ENCODE data around the gene RTN1.

The RTN1 gene

GRCh38 chr14:59870277-59871165 lies at the start of gene RTN1:
RTN1 (minus strand) TSS chr14:59870776; CDS start chr14:59870630, 146 bp downstream.
- no peaks in the 10 kb centered on the region for H3K4me1 ChIP-seq (ENCODE audit: control insufficient read depth, insufficient read depth, low read length)
- no peaks in the 10 kb centered on the region for H3K9me3 ChIP-seq (ENCODE audit: control insufficient read depth, insufficient read depth, low read length)
- H3K36me3 ChIP-seq (ENCODE audit: control insufficient read depth, insufficient read depth, low read length): no peaks in the 10 kb centered on the region
- H3K27me3 ChIP-seq (ENCODE audit: control insufficient read depth, insufficient read depth, low read length): peaks cover 64% of the 10 kb centered on the region
- no peak within 1 kb of the TSS for H3K9ac ChIP-seq (ENCODE audit: low read depth, low read length)
- H3K4me3 ChIP-seq (ENCODE audit: low read depth, low read length): peak within 1 kb of the TSS; percentile 63
- no peak within 1 kb of the TSS for H3K27ac ChIP-seq (ENCODE audit: low read depth, low read length)

- Histone ChIP-seq H3K4me3 (ENCODE audit: low read depth, low read length) (peak overlapping the region; percentile 95), H3K27ac (ENCODE audit: low read depth, low read length) (peak overlapping the region; percentile 25), H3K36me3 (ENCODE audit: control insufficient read depth, insufficient read depth, low read length) (no peaks in the 10 kb centered on the region), H3K9ac (ENCODE audit: low read depth, low read length) (peak overlapping the region; percentile 34; the same call in 1 of the 2 replicates), H3K4me1 (ENCODE audit: control insufficient read depth, insufficient read depth, low read length) (0 out of 2 replicates have a peak, but pooled peaks cover 7% of the 10 kb centered on the region), H3K27me3 (ENCODE audit: control insufficient read depth, insufficient read depth, low read length) (no peaks in the 10 kb centered on the region), H3K9me3 (ENCODE audit: control insufficient read depth, insufficient read depth, low read length) (no peaks in the 10 kb centered on the region)
Measured at GRCh38 chr14:59920378-59920683, 49.8 kb upstream of the RTN1 start.

GRCh38 chr14:59919570-59920377 lies 49.2 kb upstream of the RTN1 start, which contains the start of gene LRRC9:
LRRC9 (plus strand) TSS chr14:59920144.
- H3K9ac ChIP-seq (ENCODE audit: low read depth, low read length): peak within 1 kb of the TSS; percentile 83
- peak within 1 kb of the TSS; percentile 98 for H3K27ac ChIP-seq (ENCODE audit: low read depth, low read length)
- no peaks in the 10 kb centered on the region for H3K27me3 ChIP-seq (ENCODE audit: control insufficient read depth, insufficient read depth, low read length)
- H3K36me3 ChIP-seq (ENCODE audit: control insufficient read depth, insufficient read depth, low read length): no peaks in the 10 kb centered on the region
- H3K4me3 ChIP-seq (ENCODE audit: low read depth, low read length): peak within 1 kb of the TSS; percentile 95
- no peaks in the 10 kb centered on the region for H3K9me3 ChIP-seq (ENCODE audit: control insufficient read depth, insufficient read depth, low read length)
- H3K4me1 ChIP-seq (ENCODE audit: control insufficient read depth, insufficient read depth, low read length): 0 out of 2 replicates have a peak, but pooled peaks cover 7% of the 10 kb centered on the region

GRCh38 chr14:59918824-59919569 lies 48.4 kb upstream of the RTN1 start:
- no peaks in the 10 kb centered on the region for H3K9me3 ChIP-seq (ENCODE audit: control insufficient read depth, insufficient read depth, low read length)
- H3K9ac ChIP-seq (ENCODE audit: low read depth, low read length): peak overlapping the region; percentile 83
- H3K27me3 ChIP-seq (ENCODE audit: control insufficient read depth, insufficient read depth, low read length): no peaks in the 10 kb centered on the region
- H3K27ac ChIP-seq (ENCODE audit: low read depth, low read length): peak overlapping the region; percentile 98
- peak overlapping the region; percentile 95 for H3K4me3 ChIP-seq (ENCODE audit: low read depth, low read length)
- 0 out of 2 replicates have a peak, but pooled peaks cover 7% of the 10 kb centered on the region for H3K4me1 ChIP-seq (ENCODE audit: control insufficient read depth, insufficient read depth, low read length)
- no peaks in the 10 kb centered on the region for H3K36me3 ChIP-seq (ENCODE audit: control insufficient read depth, insufficient read depth, low read length)

- no peaks in the 10 kb centered on the region for H3K27me3 ChIP-seq (ENCODE audit: control insufficient read depth, insufficient read depth, low read length)
- no peaks in the 10 kb centered on the region for H3K36me3 ChIP-seq (ENCODE audit: control insufficient read depth, insufficient read depth, low read length)
- no peaks in the 10 kb centered on the region for H3K4me1 ChIP-seq (ENCODE audit: control insufficient read depth, insufficient read depth, low read length)
- H3K9ac ChIP-seq (ENCODE audit: low read depth, low read length): no peak overlapping the region
- H3K27ac ChIP-seq (ENCODE audit: low read depth, low read length): no peak overlapping the region
- no peaks in the 10 kb centered on the region for H3K9me3 ChIP-seq (ENCODE audit: control insufficient read depth, insufficient read depth, low read length)
- H3K4me3 ChIP-seq (ENCODE audit: low read depth, low read length): no peak overlapping the region
Measured at GRCh38 chr14:59913187-59913586, 42.6 kb upstream of the RTN1 start.

- H3K9me3 ChIP-seq (ENCODE audit: control insufficient read depth, insufficient read depth, low read length): no peaks in the 10 kb centered on the region
- H3K9ac ChIP-seq (ENCODE audit: low read depth, low read length): no peak overlapping the region
- H3K27me3 ChIP-seq (ENCODE audit: control insufficient read depth, insufficient read depth, low read length): no peaks in the 10 kb centered on the region
- no peak overlapping the region for H3K4me3 ChIP-seq (ENCODE audit: low read depth, low read length)
- no peaks in the 10 kb centered on the region for H3K4me1 ChIP-seq (ENCODE audit: control insufficient read depth, insufficient read depth, low read length)
- no peaks in the 10 kb centered on the region for H3K36me3 ChIP-seq (ENCODE audit: control insufficient read depth, insufficient read depth, low read length)
- no peak overlapping the region for H3K27ac ChIP-seq (ENCODE audit: low read depth, low read length)
Measured at GRCh38 chr14:59912443-59912842, 41.9 kb upstream of the RTN1 start.

- Histone ChIP-seq H3K9me3 (ENCODE audit: control insufficient read depth, insufficient read depth, low read length) (no peaks in the 10 kb centered on the region), H3K36me3 (ENCODE audit: control insufficient read depth, insufficient read depth, low read length) (no peaks in the 10 kb centered on the region), H3K9ac (ENCODE audit: low read depth, low read length) (no peak overlapping the region), H3K27me3 (ENCODE audit: control insufficient read depth, insufficient read depth, low read length) (no peaks in the 10 kb centered on the region), H3K4me1 (ENCODE audit: control insufficient read depth, insufficient read depth, low read length) (no peaks in the 10 kb centered on the region), H3K27ac (ENCODE audit: low read depth, low read length) (no peak overlapping the region), H3K4me3 (ENCODE audit: low read depth, low read length) (no peak overlapping the region)
Measured at GRCh38 chr14:59905188-59905587, 34.6 kb upstream of the RTN1 start.

GRCh38 chr14:59904184-59904583 lies 33.6 kb upstream of the RTN1 start:
- Histone ChIP-seq H3K27me3 (ENCODE audit: control insufficient read depth, insufficient read depth, low read length) (no peaks in the 10 kb centered on the region), H3K36me3 (ENCODE audit: control insufficient read depth, insufficient read depth, low read length) (no peaks in the 10 kb centered on the region), H3K4me3 (ENCODE audit: low read depth, low read length) (no peak overlapping the region), H3K9ac (ENCODE audit: low read depth, low read length) (no peak overlapping the region), H3K27ac (ENCODE audit: low read depth, low read length) (no peak overlapping the region), H3K9me3 (ENCODE audit: control insufficient read depth, insufficient read depth, low read length) (no peaks in the 10 kb centered on the region), H3K4me1 (ENCODE audit: control insufficient read depth, insufficient read depth, low read length) (no peaks in the 10 kb centered on the region)

- no peaks in the 10 kb centered on the region; the same call in 1 of the 2 replicates for H3K27me3 ChIP-seq (ENCODE audit: control insufficient read depth, insufficient read depth, low read length)
- no peak overlapping the region for H3K27ac ChIP-seq (ENCODE audit: low read depth, low read length)
- H3K36me3 ChIP-seq (ENCODE audit: control insufficient read depth, insufficient read depth, low read length): no peaks in the 10 kb centered on the region
Measured at GRCh38 chr14:59900556-59900955, 30.0 kb upstream of the RTN1 start.

GRCh38 chr14:59897757-59898383 lies 27.3 kb upstream of the RTN1 start:
- Histone ChIP-seq H3K4me1 (ENCODE audit: control insufficient read depth, insufficient read depth, low read length) (no peaks in the 10 kb centered on the region), H3K9me3 (ENCODE audit: control insufficient read depth, insufficient read depth, low read length) (no peaks in the 10 kb centered on the region), H3K27me3 (ENCODE audit: control insufficient read depth, insufficient read depth, low read length) (no peaks in the 10 kb centered on the region; the same call in 1 of the 2 replicates), H3K9ac (ENCODE audit: low read depth, low read length) (no peak overlapping the region), H3K4me3 (ENCODE audit: low read depth, low read length) (no peak overlapping the region), H3K36me3 (ENCODE audit: control insufficient read depth, insufficient read depth, low read length) (no peaks in the 10 kb centered on the region), H3K27ac (ENCODE audit: low read depth, low read length) (no peak overlapping the region)

More at GRCh38 chr14:59900556-59900955, 30.0 kb upstream of the RTN1 start:
- H3K4me1 ChIP-seq (ENCODE audit: control insufficient read depth, insufficient read depth, low read length): no peaks in the 10 kb centered on the region
- H3K9ac ChIP-seq (ENCODE audit: low read depth, low read length): no peak overlapping the region
- H3K4me3 ChIP-seq (ENCODE audit: low read depth, low read length): no peak overlapping the region
- H3K9me3 ChIP-seq (ENCODE audit: control insufficient read depth, insufficient read depth, low read length): no peaks in the 10 kb centered on the region

All from HUES48 (cell line).